Right ventricle myocardium inferior (tissue), 1 donor: ENCODE results near the gene DLG3. TPM values are rescaled to one million over a fixed set of nuclear protein-coding genes. Genes with fewer than 3 reads are reported as not detected.
A peak's percentile ranks its signal among the peaks of the same experiment; 100 is the strongest.
"Not testable (repeated sequence)": the region's sequence is repeated elsewhere in the genome, so short reads cannot be mapped to it uniquely, and the experiment has no call there.

Experiments
- ATAC-seq: fragments of 200-7000 bp; cut with Tn5 transposase; one replicate; pipeline ENCODE4 v1.9.1; 2020; ENCODE audit warnings: mild to moderate bottlenecking, moderate library complexity
- DNase-seq: peaks from one replicate; pipeline ENCODE4 v3.0.0; 2021; ENCODE audit errors: missing footprints
- intact Hi-C: fragments of 100-400 bp; cut with DNase I; formaldehyde crosslinking; loops from one replicate; pipeline ENCODE4 v1.11.0; 2022
- long read RNA-seq: library from polyadenylated mRNA; unstranded; transcript quantifications from one replicate; pipeline ENCODE4 v2.0.0, GENCODE V29; 2021
- total RNA-seq: library from RNA; stranded (reverse); fragmentation: NEBNext Ultra II Directional; extraction: Animal tissue kit (Norgen Biotek cat#: 25700); gene quantifications from one replicate; pipeline ENCODE4 v1.2.1, GENCODE V29; 2021
- donor health status: DM: no; HTN: yes; CAD: no; lungs with severe emphysema.

The DLG3 gene
- 9.5 TPM for total RNA-seq
- long read RNA-seq, partial matches to known transcripts, result 1 of 6 reads
- long read RNA-seq, other reads (novel, unspliced or antisense), result 5 of 6 reads

- intact Hi-C loops, result no loop called here
- no peak for DNase-seq
- no peak for ATAC-seq
Measured at GRCh38 chrX:70444326-70444945, at the start of gene DLG3. Gene DLG3 (plus strand): TSS chrX:70444835. CDS start chrX:70445202, 367 bp downstream.

- ATAC-seq (no peak), DNase-seq (no peak)
- intact Hi-C loops, result no loop called here
Measured at GRCh38 chrX:70398899-70399298, 45.7 kb upstream of the DLG3 start.

- DNase-seq, ATAC-seq, intact Hi-C loops: not testable (repeated sequence)
Measured at GRCh38 chrX:70400181-70400580, 44.5 kb upstream of the DLG3 start.

DNA sequence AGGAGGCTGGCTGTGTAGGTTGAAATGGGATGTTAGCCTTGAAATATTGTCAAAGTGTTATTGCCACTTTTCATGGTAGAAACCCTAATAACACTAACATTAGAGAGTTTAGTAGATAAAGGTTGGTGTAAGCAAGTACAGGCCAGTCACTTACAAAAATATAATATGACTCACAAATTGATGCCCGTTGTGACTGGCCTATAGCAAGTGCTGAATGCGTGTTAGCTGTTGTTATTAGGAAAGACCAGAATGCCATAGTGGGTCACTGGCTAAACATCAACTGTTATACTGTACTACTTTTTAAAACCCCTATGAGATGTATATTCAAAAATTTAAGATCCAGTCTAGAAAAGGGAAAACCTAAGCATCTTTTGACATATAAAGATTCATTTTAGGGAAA lies 41.9 kb upstream of the DLG3 start:
- intact Hi-C loops, result no loop called here
- no peak for ATAC-seq
- no peak for DNase-seq

GRCh38 chrX:70405003-70405402 lies 39.6 kb upstream of the DLG3 start:
- intact Hi-C loops, result no loop called here
- ATAC-seq (no peak), DNase-seq (no peak)

GRCh38 chrX:70410921-70411320 lies 33.7 kb upstream of the DLG3 start:
- DNase-seq, result no peak
- intact Hi-C loops, result no loop called here
- no peak for ATAC-seq

DNA sequence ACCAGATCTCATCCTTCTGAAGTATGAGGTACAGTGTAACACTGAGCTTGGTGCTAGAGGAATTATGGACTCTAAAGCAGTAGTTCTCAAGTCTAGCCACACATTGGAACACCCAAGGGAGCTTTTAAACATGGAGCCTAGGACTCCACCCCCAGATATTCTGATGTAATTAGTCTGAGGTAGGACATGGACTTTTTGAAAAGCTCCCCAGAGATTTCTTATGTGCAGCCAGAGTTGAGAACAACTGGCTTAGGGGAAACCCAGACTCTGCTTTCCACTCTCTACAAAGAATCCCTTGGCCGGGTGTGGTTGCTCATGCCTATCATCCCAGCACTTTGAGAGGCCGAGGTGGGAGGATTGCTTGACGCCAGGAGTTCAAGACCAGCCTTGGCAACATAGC lies 33.2 kb upstream of the DLG3 start:
- no peak for ATAC-seq
- intact Hi-C loops, result no loop called here
- DNase-seq, result no peak

DNA sequence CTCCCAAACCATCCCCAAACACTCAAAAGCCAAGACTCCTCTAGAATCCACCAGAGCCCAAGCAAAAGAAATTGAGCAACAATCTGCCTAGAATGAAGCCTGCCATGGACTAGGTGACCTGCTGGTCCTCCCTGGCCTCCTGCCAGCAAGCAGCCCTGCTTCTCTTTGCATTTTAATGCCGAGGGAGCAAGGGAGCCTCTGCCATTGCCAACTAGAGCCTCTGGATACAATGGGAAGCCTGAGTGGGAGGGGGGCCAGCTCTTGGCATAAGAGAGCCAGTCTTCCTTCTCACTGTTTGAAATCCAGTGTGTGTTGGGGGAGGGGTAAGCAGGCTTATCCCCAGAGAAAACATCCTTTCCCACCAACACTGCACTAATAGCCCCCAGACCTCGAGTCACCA lies 23.0 kb upstream of the DLG3 start:
- no peak for ATAC-seq
- DNase-seq, result no peak
- intact Hi-C loops, result no loop called here

- intact Hi-C loops, result no loop called here
- ATAC-seq (no peak), DNase-seq (no peak)
Measured at GRCh38 chrX:70422851-70423341, 21.7 kb upstream of the DLG3 start, which contains the start of gene GDPD2. Gene GDPD2 (plus strand): TSS chrX:70423314. CDS start chrX:70424985, 1,671 bp downstream.

DNA sequence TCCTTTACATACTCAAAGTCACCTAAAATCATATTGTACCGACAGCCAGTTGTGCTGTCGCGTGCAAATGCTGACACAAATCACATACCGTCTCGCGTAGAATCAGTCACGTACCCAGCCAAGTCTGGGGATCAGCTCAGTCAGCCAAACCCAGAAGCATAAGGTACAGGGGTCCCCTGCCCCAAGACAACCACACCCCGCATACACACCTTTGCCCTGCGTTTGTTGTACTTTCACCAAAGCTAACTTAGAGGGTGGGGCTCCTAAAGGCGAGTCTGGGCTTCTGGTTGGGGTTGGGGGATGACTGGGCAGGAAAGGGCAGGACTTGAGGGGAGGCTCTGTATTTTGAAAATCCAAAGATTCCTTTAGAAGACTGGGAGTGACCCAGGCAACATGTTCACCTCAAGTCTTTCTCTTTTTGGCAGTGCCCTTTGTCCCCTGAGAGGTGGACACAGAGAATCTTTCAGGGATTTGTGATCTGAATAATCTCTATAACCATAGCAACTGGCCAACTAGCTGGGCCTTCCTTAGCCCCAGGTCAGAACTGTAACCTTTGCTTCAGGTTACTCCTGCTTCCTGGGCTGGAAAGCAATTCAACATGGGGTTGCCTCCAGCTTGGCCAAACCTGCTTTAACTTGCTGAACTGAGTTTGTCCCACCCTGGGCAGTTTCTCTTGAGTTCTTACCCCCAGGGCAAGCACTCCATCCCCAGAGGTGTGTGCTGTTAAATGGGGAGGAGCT lies 20.5 kb upstream of the DLG3 start:
- intact Hi-C loops, result no loop called here
- no peak for DNase-seq
- ATAC-seq, result no peak

DNA sequence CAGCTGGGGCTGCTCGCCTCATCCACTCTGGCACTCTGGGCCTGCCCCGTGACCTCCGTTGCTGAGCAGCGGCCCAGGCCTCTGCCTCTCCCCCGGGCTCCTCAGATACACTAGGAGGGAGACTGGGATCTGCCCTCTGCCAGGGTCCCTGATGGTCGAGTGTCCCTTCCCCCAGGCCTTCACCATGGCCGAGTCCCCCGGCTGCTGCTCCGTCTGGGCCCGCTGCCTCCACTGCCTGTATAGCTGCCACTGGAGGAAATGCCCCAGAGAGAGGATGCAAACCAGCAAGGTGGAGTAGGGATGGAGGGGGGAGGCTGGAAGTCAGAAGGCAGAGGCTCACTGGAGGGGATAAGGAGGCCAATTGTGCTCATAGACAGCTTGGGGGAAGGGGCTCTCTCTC lies 19.8 kb upstream of the DLG3 start:
- DNase-seq (no peak), ATAC-seq (no peak)
- intact Hi-C loops, result no loop called here

DNA sequence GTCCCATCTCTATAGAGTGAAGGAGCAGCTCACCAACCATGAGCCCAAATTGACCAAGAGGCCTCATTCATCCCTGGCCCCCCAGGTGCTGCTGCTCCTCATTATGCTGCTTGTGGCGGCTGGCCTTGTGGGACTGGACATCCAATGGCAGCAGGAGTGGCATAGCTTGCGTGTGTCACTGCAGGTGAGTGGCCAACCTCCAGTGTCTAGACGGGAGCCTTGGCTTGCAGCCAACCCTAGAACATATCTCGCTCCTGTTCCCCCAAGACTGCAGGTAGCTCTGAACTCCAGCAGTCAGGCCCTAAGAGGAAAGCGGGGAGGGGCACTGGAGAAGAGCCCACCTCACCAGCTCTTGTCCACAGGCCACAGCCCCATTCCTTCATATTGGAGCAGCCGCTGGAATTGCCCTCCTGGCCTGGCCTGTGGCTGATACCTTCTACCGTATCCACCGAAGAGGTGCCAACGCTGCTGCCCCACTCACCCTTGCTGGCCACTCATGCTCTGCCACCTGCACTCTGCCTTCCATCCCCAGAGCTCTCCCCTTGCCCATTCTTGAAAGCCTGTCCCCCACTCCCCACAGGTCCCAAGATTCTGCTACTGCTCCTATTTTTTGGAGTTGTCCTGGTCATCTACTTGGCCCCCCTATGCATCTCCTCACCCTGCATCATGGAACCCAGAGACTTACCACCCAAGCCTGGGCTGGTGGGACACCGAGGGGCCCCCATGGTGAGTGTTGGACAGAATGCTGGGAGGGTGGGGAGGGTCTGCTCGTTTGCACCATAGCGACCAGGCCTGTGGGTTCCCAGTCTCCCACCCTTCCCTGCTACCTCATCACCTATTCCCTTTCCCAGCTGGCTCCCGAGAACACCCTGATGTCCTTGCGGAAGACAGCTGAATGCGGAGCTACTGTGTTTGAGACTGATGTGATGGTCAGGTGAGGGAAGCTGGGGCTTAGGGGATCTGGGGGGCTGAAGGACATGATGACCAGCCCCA lies 18.1 kb upstream of the DLG3 start:
- intact Hi-C loops, result no loop called here
- ATAC-seq (no peak), DNase-seq (no peak)

DNA sequence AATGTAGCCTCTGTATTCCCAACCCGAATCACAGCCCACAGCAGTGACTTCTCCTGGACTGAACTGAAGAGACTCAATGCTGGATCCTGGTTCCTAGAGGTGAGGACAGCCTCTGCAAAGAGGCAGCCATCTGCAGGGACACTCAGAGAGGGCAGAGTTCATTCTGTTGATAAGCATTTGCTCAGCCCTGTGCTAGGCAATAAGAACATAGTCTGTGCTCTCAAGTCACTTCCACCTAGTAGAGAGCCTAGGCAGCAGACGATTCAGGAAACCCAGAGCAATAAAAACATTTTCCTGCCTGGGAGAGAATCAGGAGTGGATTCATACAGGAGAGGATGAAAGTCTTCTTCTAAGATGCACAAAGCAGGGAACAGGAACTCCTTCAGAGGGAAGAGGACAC lies 17.3 kb upstream of the DLG3 start:
- intact Hi-C loops, result no loop called here

GRCh38 chrX:70429759-70430158 lies 14.9 kb upstream of the DLG3 start:
- intact Hi-C loops, result no loop called here

More for the DNA sequence above, 17.3 kb upstream of the DLG3 start:
- no peak for DNase-seq
- ATAC-seq, result no peak

DNA sequence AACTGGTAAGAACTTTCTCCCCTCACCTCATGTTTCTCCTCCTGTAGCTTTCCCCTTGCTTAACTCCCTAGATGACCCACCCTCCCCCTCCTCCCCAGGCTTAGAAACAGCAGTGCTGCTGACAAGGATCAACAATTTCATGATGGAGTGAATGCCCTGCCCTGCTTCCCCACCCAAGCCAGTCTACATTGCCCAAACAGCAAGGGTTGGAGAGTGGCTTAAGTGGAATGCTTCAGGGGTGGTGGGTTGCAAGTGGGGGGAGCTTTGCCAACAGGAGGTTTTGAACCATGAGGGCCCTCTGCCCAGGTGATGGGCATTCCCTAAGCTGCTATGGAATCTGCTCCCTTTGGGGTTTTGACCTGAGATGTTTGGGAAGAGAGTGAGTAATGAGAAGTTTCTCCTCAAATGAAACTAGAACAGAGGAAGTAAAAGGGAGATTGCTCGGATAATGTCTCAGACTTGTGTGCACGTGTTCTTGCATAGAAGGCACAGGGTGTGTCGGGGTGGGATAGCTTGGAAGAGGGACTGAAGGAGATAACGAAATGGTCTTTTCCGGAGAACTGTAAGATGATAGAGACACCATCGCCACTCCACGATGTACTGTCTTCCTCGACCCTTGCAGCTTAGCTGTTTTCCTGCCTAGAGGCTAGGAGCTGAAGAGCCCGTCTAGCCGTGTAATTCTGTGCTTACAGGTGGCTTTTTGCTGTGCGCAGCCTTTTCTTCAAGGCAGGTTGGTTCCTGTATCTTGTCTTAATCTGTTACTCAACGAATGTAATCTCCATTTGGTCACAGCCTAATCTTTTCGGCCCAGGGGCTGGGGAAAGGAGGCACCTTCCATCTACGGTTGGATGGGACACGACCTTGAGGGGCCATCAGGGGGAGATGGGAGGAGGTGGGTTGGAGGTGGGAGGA lies 11.4 kb upstream of the DLG3 start:
- ATAC-seq (no peak), DNase-seq (no peak)
- intact Hi-C loops, result no loop called here

More at GRCh38 chrX:70429759-70430158, 14.9 kb upstream of the DLG3 start:
- ATAC-seq, result no peak
- DNase-seq, result no peak

- ATAC-seq (peak; percentile 76), DNase-seq (peak; percentile 78)
- intact Hi-C loops, result no loop called here
Measured at GRCh38 chrX:70433848-70434351, 10.7 kb upstream of the DLG3 start.

- ATAC-seq, result peak; percentile 93
- intact Hi-C loops, result no loop called here
Measured at GRCh38 chrX:70434352-70434866, 10.2 kb upstream of the DLG3 start.

More at GRCh38 chrX:70434352-70434866, 10.2 kb upstream of the DLG3 start:
- peak; percentile 91 for DNase-seq
